DND-41 (cell line): ENCODE data around the gene TMEM154.

Experiments used
- ATAC-seq: fragments of 200-7000 bp; cut with Tn5 transposase; 3 replicates; pipeline ENCODE4 v1.9.1; 2021; ENCODE audit warnings: low read depth; ENCODE audit not compliant: insufficient read depth
- DNase-seq: peaks from one replicate; pipeline ENCODE4 v3.0.0-alpha.2; 2020
- H2AFZ ChIP-seq: 2 replicates; pipeline ENCODE4 v1.6.0; 2012; ENCODE audit warnings: low read depth, low read length
- H3K27ac ChIP-seq: 2 replicates; pipeline ENCODE4 v1.5.1; 2012; ENCODE audit warnings: low read length, inconsistent platforms
- H3K27me3 ChIP-seq: fragments of 200-600 bp; sonication (generic); 2 replicates; pipeline ENCODE4 v1.6.0; 2012; ENCODE audit warnings: low read length, mild to moderate bottlenecking, inconsistent platforms; ENCODE audit not compliant: insufficient read depth, poor library complexity
- H3K36me3 ChIP-seq: 2 replicates; pipeline ENCODE4 v1.5.1; 2012; ENCODE audit warnings: low read length, inconsistent platforms; ENCODE audit not compliant: insufficient read depth
- H3K4me1 ChIP-seq: 2 replicates; pipeline ENCODE4 v1.5.1; 2012; ENCODE audit warnings: mild to moderate bottlenecking, low read length; ENCODE audit not compliant: insufficient read depth
- H3K4me2 ChIP-seq: 2 replicates; pipeline ENCODE4 v1.6.0; 2012; ENCODE audit warnings: mild to moderate bottlenecking, moderate library complexity, low read length, inconsistent platforms; ENCODE audit not compliant: insufficient read depth
- H3K4me3 ChIP-seq, 2 experiments: fragments of 200-600 bp in 1 of 2; shearing (Covaris generic) in 1 of 2; 2 replicates each; pipeline ENCODE4 v1.5.1; 2012 to 2016; ENCODE audit warnings: inconsistent platforms in 2 of 2, low read length in 2 of 2, mild to moderate bottlenecking in 2 of 2, low read depth in 1 of 2, moderate library complexity in 1 of 2
- H3K79me2 ChIP-seq: 2 replicates; pipeline ENCODE4 v1.6.0; 2012; ENCODE audit warnings: low read length, inconsistent platforms; ENCODE audit not compliant: insufficient read depth
- H3K9ac ChIP-seq: 2 replicates; pipeline ENCODE4 v1.6.0; 2012; ENCODE audit warnings: low read depth, mild to moderate bottlenecking, inconsistent platforms, low read length, moderate library complexity
- H3K9me3 ChIP-seq: 2 replicates; pipeline ENCODE4 v1.5.1; 2012; ENCODE audit warnings: low read length, moderate library complexity, mild to moderate bottlenecking, inconsistent platforms; ENCODE audit not compliant: insufficient read depth, severe bottlenecking
- H4K20me1 ChIP-seq: 2 replicates; pipeline ENCODE4 v1.6.0; 2012; ENCODE audit warnings: low read length; ENCODE audit not compliant: insufficient read depth
- EZH2 ChIP-seq: IDR thresholded peaks from 3 replicates; pipeline ENCODE4 v1.6.1; 2012; ENCODE audit warnings: borderline replicate concordance, low read depth, mild to moderate bottlenecking, moderate library complexity, low read length, inconsistent platforms; ENCODE audit not compliant: severe bottlenecking
- TF ChIP-seq, protein P1 (sequence below): IDR thresholded peaks from 2 replicates; pipeline ENCODE4 v1.5.1; 2012; ENCODE audit warnings: borderline replicate concordance, low read length, moderate library complexity, mild to moderate bottlenecking; ENCODE audit not compliant: poor library complexity, severe bottlenecking; ENCODE audit errors: extremely low read depth

Gene TMEM154

DNA sequence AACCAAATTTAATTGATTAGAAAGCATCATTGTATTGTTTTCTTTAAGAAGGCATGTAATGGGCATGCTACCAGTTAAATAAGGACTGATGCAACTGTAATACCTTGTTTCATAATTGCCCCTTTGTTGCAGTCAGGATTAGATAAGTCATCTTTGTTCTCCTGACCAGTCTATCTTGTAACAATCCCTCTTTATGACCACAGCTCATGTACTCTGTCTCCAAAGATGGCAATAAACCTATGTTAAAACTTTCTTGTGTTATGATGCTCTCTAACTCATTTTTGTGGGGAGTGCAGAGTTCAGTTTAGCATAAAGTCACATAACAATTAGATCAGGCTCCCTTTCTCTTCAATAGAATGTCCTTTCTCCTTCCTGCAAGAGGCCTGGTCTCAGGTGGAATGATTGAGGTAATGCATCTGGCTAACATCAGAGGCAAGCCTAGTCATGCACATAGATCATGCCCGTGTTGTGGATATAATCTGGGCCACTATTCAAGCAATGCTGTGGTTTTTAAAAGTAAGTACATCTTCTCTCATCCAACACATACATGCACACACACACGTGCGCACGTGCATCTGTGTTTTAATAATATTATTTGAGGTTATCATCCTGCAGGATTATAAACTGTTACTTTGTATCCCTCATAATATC, 45.6 kb downstream of the TMEM154 start:
- no peak for DNase-seq
- Histone ChIP-seq H4K20me1 (no peaks in the 10 kb centered on the region), H3K27ac (no peak overlapping the region), H3K4me2 (no peak overlapping the region), H3K4me3 (no peak overlapping the region), H3K4me1 (no peaks in the 10 kb centered on the region), H3K9ac (no peak overlapping the region), H3K79me2 (no peaks in the 10 kb centered on the region), H3K9me3 (no peaks in the 10 kb centered on the region), H2AFZ (no peak overlapping the region), H3K36me3 (no peaks in the 10 kb centered on the region; the same call in 1 of the 2 replicates), H3K27me3 (no peaks in the 10 kb centered on the region)
- TF ChIP-seq, protein P1, sequence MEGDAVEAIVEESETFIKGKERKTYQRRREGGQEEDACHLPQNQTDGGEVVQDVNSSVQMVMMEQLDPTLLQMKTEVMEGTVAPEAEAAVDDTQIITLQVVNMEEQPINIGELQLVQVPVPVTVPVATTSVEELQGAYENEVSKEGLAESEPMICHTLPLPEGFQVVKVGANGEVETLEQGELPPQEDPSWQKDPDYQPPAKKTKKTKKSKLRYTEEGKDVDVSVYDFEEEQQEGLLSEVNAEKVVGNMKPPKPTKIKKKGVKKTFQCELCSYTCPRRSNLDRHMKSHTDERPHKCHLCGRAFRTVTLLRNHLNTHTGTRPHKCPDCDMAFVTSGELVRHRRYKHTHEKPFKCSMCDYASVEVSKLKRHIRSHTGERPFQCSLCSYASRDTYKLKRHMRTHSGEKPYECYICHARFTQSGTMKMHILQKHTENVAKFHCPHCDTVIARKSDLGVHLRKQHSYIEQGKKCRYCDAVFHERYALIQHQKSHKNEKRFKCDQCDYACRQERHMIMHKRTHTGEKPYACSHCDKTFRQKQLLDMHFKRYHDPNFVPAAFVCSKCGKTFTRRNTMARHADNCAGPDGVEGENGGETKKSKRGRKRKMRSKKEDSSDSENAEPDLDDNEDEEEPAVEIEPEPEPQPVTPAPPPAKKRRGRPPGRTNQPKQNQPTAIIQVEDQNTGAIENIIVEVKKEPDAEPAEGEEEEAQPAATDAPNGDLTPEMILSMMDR = no peak
- TF ChIP-seq EZH2 = no peak
- no peak for ATAC-seq

DNA sequence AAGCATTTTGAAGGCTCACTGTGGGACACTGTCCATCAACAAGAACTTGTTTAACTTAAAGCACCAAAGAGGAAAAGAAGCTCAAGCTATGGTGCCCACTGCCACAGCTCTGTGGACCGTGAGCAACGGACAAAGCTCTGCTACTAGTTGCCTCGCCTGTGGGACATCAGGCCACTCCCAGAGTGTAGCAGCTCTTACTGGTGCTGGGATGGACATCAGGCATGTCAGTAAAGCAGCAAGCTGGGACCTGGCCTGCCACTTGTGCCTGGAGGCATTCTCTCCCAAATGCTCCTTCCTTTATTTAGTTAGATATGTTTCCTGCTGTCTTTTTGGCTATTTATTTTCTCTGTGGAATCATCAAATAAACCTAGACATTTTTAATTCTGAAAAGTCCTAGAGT, 46.7 kb downstream of the TMEM154 start:
- TF ChIP-seq, protein P1 = no peak
- no peak for TF ChIP-seq EZH2
- no peak overlapping the region for H3K9ac ChIP-seq
- H3K36me3 ChIP-seq = peaks cover 2% of the 10 kb centered on the region; the same call in 1 of the 2 replicates
- no peak overlapping the region for H3K4me3 ChIP-seq
- H3K79me2 ChIP-seq = no peaks in the 10 kb centered on the region
- H3K4me1 ChIP-seq = no peaks in the 10 kb centered on the region
- DNase-seq (no peak), ATAC-seq (no peak)
- no peaks in the 10 kb centered on the region for H3K9me3 ChIP-seq
- H3K27ac ChIP-seq = no peak overlapping the region
- no peak overlapping the region for H2AFZ ChIP-seq
- H3K4me2 ChIP-seq = no peak overlapping the region
- H4K20me1 ChIP-seq = no peaks in the 10 kb centered on the region
- no peaks in the 10 kb centered on the region for H3K27me3 ChIP-seq

DNA sequence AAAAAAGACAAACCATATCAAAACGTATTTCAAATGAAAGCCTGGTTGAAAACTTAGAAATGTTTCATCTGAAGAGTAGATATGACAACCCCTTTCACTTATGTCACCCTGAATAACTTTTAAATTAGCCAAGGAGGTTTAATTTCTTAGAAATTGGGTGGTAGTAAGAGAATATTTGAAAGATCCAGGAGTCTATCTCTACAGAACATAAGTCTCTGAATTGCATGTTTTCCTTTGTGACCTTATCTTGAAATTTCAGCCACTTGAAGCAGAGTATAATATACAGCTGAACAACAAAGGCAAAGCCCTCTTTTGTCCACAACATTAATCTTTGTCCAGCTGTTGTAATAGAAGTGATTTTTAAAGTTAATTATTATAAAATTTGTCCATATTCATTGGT, 49.5 kb downstream of the TMEM154 start:
- Histone ChIP-seq H2AFZ (no peak overlapping the region), H3K36me3 (peaks cover 10% of the 10 kb centered on the region), H3K4me1 (no peaks in the 10 kb centered on the region), H3K79me2 (no peaks in the 10 kb centered on the region), H3K9ac (no peak overlapping the region), H3K27me3 (no peaks in the 10 kb centered on the region), H3K9me3 (no peaks in the 10 kb centered on the region), H3K27ac (no peak overlapping the region), H3K4me3 (no peak overlapping the region), H4K20me1 (no peaks in the 10 kb centered on the region), H3K4me2 (no peak overlapping the region)
- DNase-seq (no peak), ATAC-seq (no peak)
- no peak for TF ChIP-seq EZH2
- TF ChIP-seq, protein P1 = no peak

DNA sequence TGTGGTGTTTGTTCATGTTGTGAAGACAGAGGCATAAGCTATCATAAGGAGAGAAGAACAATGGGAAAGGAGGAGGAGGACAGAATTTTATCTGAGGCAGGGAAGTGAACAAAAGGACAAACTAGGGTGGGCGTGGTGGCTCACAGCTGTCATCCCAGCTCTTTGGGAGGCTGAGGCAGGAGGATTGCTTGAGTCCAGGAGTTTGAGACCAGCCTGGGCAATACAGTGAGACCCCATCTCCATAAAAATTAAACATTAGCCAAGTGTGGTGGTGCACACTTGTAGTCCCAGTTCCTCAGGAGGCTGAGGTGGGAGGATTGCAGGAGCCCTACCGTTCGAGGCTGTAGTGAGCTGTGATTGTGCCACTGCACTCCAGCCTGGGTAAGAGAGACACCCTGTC, 49.9 kb downstream of the TMEM154 start:
- TF ChIP-seq EZH2 = no peak
- TF ChIP-seq, protein P1 = no peak
- Histone ChIP-seq H3K27me3 (no peaks in the 10 kb centered on the region), H3K4me3 (no peak overlapping the region), H3K27ac (no peak overlapping the region), H4K20me1 (no peaks in the 10 kb centered on the region), H3K9ac (no peak overlapping the region), H3K9me3 (no peaks in the 10 kb centered on the region), H3K4me2 (no peak overlapping the region), H3K4me1 (no peaks in the 10 kb centered on the region), H3K79me2 (no peaks in the 10 kb centered on the region), H3K36me3 (peaks cover 10% of the 10 kb centered on the region), H2AFZ (no peak overlapping the region)
- ATAC-seq = no peak
- DNase-seq = no peak
